Fibroblast of mammary gland (primary cell): ENCODE data around the gene LCN1.
"Not testable (repeated sequence)": the region's sequence is repeated elsewhere in the genome, so short reads cannot be mapped to it uniquely, and the experiment has no call there.

Source experiments
- DNase-seq: peaks from one replicate; pipeline ENCODE4 v3.0.0-alpha.2; 2010; ENCODE audit warnings: low read depth
- H3K4me3 ChIP-seq: 2 replicates; pipeline ENCODE4 v1.5.1; 2011; ENCODE audit warnings: low read depth, mild to moderate bottlenecking, low read length, moderate library complexity; ENCODE audit not compliant: control insufficient read depth
- CTCF ChIP-seq: conservative IDR thresholded peaks from 2 replicates; pipeline ENCODE4 v1.5.1; 2011; ENCODE audit warnings: low read depth, low read length, inconsistent platforms; ENCODE audit not compliant: control insufficient read depth, insufficient read depth

LCN1 gene

GRCh38 chr9:135533674-135534073, 12.4 kb downstream of the LCN1 start:
- TF ChIP-seq CTCF, result no peak
- DNase-seq, result no peak
- H3K4me3 ChIP-seq, result no peak overlapping the region

GRCh38 chr9:135534192-135534711, 13.0 kb downstream of the LCN1 start:
- not testable (repeated sequence) for H3K4me3 ChIP-seq, DNase-seq

GRCh38 chr9:135534826-135535225, 13.6 kb downstream of the LCN1 start:
- DNase-seq, H3K4me3 ChIP-seq: not testable (repeated sequence)

GRCh38 chr9:135535631-135536030, 14.4 kb downstream of the LCN1 start:
- DNase-seq, H3K4me3 ChIP-seq: not testable (repeated sequence)

- DNase-seq, result no peak
- TF ChIP-seq CTCF, result no peak
- H3K4me3 ChIP-seq, result no peak overlapping the region
These were observed 15.0 kb downstream of the LCN1 start for GRCh38 chr9:135536216-135536615.

GRCh38 chr9:135543262-135543894, 22.1 kb downstream of the LCN1 start:
- DNase-seq, result peak; percentile 56
- not testable (repeated sequence) for H3K4me3 ChIP-seq

- no peak for TF ChIP-seq CTCF
- no peak for DNase-seq
- H3K4me3 ChIP-seq, result no peak overlapping the region
These were observed 23.9 kb downstream of the LCN1 start for GRCh38 chr9:135544981-135545635.

GRCh38 chr9:135545646-135546176, 24.5 kb downstream of the LCN1 start, which contains the start of gene OBP2A:
OBP2A (plus strand) TSS chr9:135546126; CDS start chr9:135546181, 55 bp downstream.
- DNase-seq, H3K4me3 ChIP-seq: not testable (repeated sequence)

- not testable (repeated sequence) for DNase-seq, H3K4me3 ChIP-seq
These were observed 25.8 kb downstream of the LCN1 start for GRCh38 chr9:135546792-135547617.
